Type B pancreatic cell (in vitro differentiated cells): Measurements from ENCODE around the gene SLC4A3. TPM values are rescaled to one million over a fixed set of nuclear protein-coding genes. Genes with fewer than 3 reads are reported as not detected.

Experiments
- DNase-seq: peaks from one replicate; pipeline ENCODE4 v3.0.0; 2021; ENCODE audit warnings: mixed read lengths; ENCODE audit not compliant: unreplicated experiment; ENCODE audit errors: extremely low spot score
- H3K27ac Mint-ChIP-seq: 2 replicates; pipeline ENCODE4 v1.8.0; 2021; ENCODE audit warnings: mild to moderate bottlenecking, mixed read lengths
- H3K27me3 Mint-ChIP-seq: 2 replicates; pipeline ENCODE4 v1.8.0; 2021; ENCODE audit warnings: mixed read lengths
- H3K36me3 Mint-ChIP-seq: 2 replicates; pipeline ENCODE4 v1.8.0; 2021; ENCODE audit warnings: mixed read lengths
- H3K4me1 Mint-ChIP-seq: one replicate; pipeline ENCODE4 v1.8.0; 2021; ENCODE audit warnings: mixed read lengths; ENCODE audit not compliant: unreplicated experiment
- H3K4me3 Mint-ChIP-seq: 2 replicates; pipeline ENCODE4 v1.8.0; 2021; ENCODE audit warnings: mild to moderate bottlenecking, mixed read lengths
- H3K9me3 Mint-ChIP-seq: 2 replicates; pipeline ENCODE4 v1.8.0; 2021; ENCODE audit warnings: mixed read lengths
- total RNA-seq: library from RNA; stranded (reverse); gene quantifications from 2 replicates; pipeline ENCODE4 v1.2.1, GENCODE V29; 2021; ENCODE audit warnings: low replicate concordance
- TF ChIP-seq, protein P1 (sequence below): fragments of 200-600 bp; sonication (generic); conservative IDR thresholded peaks from 2 replicates; pipeline ENCODE4 v1.5.0; 2021; ENCODE audit warnings: antibody characterized with exemption, mild to moderate bottlenecking

Gene SLC4A3
- total RNA-seq, 1 donor from 2014 or later: 15.8 TPM

DNA sequence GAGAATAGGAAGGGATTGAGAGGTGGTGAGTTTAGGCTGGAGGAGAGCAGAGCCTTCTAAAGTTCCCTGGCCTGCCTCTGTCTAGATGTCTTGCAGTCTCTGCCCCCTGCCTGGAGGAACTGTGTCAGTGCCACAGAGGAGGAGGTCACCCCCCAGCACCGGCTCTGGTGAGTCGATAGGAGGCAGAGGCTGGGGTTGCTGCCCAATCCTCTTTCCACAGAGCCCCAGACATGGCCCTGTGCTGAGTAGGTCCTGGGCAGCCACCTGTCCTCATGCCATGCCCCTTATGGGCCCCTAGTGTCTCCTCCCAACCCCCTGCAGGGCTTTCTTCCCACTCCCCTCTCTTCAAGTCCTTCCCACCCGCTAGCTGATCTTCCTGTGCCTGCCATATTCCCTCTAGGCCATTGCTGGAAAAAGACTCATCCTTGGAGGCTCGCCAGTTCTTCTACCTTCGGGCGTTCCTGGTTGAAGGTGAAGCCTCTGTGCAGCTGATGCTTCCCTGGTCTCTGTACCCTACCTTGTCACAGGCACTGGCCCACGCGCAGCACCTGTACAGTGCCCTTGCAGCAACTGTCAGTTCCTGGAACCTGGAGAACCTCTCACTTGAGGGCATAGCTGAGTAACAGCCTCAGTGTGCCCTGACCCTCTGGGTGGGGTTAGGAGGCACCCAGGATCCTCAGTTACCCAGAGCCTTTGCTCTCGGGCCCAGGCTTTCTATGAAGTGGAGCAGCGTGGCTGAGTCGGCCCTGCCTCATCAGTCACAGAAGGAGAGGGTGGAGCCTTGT, 13.2 kb upstream of the SLC4A3 start:
- Mint-ChIP-seq H3K4me1 (no peaks in the 10 kb centered on the region), H3K27me3 (no peaks in the 10 kb centered on the region), H3K27ac (no peak overlapping the region), H3K36me3 (peaks cover 11% of the 10 kb centered on the region), H3K4me3 (no peak overlapping the region), H3K9me3 (no peaks in the 10 kb centered on the region)
- TF ChIP-seq, protein P1, sequence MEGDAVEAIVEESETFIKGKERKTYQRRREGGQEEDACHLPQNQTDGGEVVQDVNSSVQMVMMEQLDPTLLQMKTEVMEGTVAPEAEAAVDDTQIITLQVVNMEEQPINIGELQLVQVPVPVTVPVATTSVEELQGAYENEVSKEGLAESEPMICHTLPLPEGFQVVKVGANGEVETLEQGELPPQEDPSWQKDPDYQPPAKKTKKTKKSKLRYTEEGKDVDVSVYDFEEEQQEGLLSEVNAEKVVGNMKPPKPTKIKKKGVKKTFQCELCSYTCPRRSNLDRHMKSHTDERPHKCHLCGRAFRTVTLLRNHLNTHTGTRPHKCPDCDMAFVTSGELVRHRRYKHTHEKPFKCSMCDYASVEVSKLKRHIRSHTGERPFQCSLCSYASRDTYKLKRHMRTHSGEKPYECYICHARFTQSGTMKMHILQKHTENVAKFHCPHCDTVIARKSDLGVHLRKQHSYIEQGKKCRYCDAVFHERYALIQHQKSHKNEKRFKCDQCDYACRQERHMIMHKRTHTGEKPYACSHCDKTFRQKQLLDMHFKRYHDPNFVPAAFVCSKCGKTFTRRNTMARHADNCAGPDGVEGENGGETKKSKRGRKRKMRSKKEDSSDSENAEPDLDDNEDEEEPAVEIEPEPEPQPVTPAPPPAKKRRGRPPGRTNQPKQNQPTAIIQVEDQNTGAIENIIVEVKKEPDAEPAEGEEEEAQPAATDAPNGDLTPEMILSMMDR: no peak
- no peak for DNase-seq

DNA sequence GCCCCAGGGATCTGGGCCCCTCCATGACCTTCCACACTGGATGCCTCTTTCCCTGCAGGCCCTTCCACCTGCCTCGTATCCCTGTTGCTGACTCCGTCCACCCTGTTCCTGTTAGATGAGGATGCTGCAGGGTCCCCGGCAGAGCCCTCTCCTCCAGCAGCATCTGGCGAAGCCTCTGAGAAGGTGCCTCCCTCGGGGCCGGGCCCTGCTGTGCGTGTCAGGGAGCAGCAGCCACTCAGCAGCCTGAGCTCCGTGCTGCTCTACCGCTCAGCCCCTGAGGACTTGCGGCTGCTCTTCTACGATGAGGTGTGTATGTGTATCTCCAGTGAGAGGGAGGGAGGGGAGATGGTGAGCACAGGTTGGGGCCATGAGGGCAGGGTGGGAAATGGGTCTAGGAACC, 12.4 kb upstream of the SLC4A3 start:
- H3K27me3 Mint-ChIP-seq: no peaks in the 10 kb centered on the region
- no peaks in the 10 kb centered on the region for H3K4me1 Mint-ChIP-seq
- H3K4me3 Mint-ChIP-seq: no peak overlapping the region
- no peaks in the 10 kb centered on the region for H3K9me3 Mint-ChIP-seq
- no peak overlapping the region for H3K27ac Mint-ChIP-seq
- peaks cover 11% of the 10 kb centered on the region for H3K36me3 Mint-ChIP-seq
- DNase-seq: no peak
- TF ChIP-seq, protein P1: no peak

GRCh38 chr2:219615894-219616293, 11.5 kb upstream of the SLC4A3 start:
- Mint-ChIP-seq H3K36me3 (peaks cover 9% of the 10 kb centered on the region), H3K27me3 (no peaks in the 10 kb centered on the region), H3K4me3 (no peak overlapping the region), H3K9me3 (no peaks in the 10 kb centered on the region), H3K4me1 (no peaks in the 10 kb centered on the region), H3K27ac (no peak overlapping the region)
- no peak for DNase-seq
- TF ChIP-seq, protein P1: no peak

DNA sequence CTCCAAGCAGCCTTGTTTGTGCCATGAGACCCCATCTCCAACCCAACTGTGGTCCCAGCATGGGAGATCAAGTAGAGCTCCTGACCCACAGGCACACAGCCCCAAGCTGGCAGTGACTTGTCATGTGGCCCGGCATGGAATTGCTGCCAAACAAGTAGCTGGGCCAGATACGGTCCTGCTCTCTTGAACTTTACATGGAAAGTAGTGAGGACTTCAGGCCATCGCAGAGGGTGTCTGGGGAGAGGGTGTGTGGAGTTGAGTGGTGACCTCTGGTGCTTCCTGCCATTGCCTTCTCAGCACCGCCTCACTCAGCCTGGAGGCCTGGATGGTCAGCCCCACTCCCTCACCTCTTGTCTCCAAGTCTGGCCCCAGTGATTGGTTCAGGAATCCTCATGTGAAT, 10.9 kb upstream of the SLC4A3 start:
- Mint-ChIP-seq H3K9me3 (no peaks in the 10 kb centered on the region), H3K36me3 (peaks cover 5% of the 10 kb centered on the region), H3K27ac (no peak overlapping the region), H3K4me1 (no peaks in the 10 kb centered on the region), H3K27me3 (no peaks in the 10 kb centered on the region), H3K4me3 (no peak overlapping the region)
- TF ChIP-seq, protein P1: no peak
- no peak for DNase-seq

- TF ChIP-seq, protein P1: no peak
- DNase-seq: no peak
- no peaks in the 10 kb centered on the region for H3K9me3 Mint-ChIP-seq
- no peak overlapping the region for H3K27ac Mint-ChIP-seq
- no peaks in the 10 kb centered on the region for H3K36me3 Mint-ChIP-seq
- H3K27me3 Mint-ChIP-seq: peaks cover 4% of the 10 kb centered on the region
- no peak overlapping the region for H3K4me3 Mint-ChIP-seq
- no peaks in the 10 kb centered on the region for H3K4me1 Mint-ChIP-seq
These were observed 8.7 kb upstream of the SLC4A3 start for GRCh38 chr2:219618733-219619122.
